GM12874 (cell line): Measurements from ENCODE around the gene MTREX.

Experiments
- CTCF ChIP-seq: IDR thresholded peaks from 2 replicates; pipeline ENCODE4 v1.5.1; 2011; ENCODE audit warnings: low read depth, mild to moderate bottlenecking, control low read depth, low read length, moderate library complexity; ENCODE audit not compliant: insufficient read depth

MTREX gene

GRCh38 chr5:55393501-55394175 lies 85.8 kb downstream of the MTREX start:
- no peak for TF ChIP-seq CTCF

GRCh38 chr5:55402199-55402598 lies 94.4 kb downstream of the MTREX start:
- peak; percentile 14; the same call in 1 of the 2 replicates for TF ChIP-seq CTCF

GRCh38 chr5:55406292-55406691 lies 98.5 kb downstream of the MTREX start:
- TF ChIP-seq CTCF = no peak

- TF ChIP-seq CTCF = peak; percentile 39; the same call in 1 of the 2 replicates
Observed at GRCh38 chr5:55407059-55407684, 99.4 kb downstream of the MTREX start.

- TF ChIP-seq CTCF = no peak
Observed at GRCh38 chr5:55407984-55408383, 100.2 kb downstream of the MTREX start.

GRCh38 chr5:55409775-55410174 lies 102.0 kb downstream of the MTREX start:
- no peak for TF ChIP-seq CTCF

- no peak for TF ChIP-seq CTCF
Observed at GRCh38 chr5:55410845-55411244, 103.1 kb downstream of the MTREX start.
